ENCODE results near the gene ZDHHC21.

The ZDHHC21 gene

DNA sequence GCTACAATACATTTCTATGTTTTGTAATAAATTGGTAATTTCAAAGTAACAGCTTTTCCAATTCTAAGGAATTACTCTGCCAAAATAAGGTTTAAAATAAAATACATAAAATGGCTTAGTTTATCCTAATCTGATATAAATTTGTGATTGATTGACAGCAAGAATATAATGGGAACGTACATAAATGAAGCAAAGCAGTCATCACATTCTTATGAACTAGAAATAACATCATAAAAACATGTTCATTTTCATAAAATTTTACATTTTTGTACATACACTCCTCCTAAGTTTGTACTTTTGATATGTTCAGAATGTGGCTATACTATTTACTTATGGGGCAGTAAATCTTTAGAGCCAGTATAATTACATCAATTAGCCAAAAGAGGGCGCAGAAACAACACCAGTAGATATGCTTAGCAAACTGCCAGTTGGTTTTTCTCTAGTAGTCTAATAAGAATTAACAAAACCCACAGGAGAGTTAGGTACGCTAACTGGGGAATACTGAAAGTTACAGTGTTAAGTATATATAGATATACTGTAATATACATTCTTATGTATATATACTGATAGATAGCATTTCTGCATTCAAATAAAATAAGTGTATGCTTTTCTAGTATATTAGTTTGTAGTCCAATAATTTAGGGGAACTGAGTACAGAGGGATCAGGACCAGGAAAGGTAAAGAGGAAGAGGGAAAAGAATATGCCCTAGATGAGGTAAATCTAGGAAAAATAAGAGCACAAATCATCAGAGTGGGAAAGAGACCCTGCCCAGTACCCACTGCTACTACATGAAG, 76.8 kb downstream of the ZDHHC21 start:
- DNase-seq (ENCODE audit: low read depth in 2 of 2): peak; percentile 38 to 45

DNA sequence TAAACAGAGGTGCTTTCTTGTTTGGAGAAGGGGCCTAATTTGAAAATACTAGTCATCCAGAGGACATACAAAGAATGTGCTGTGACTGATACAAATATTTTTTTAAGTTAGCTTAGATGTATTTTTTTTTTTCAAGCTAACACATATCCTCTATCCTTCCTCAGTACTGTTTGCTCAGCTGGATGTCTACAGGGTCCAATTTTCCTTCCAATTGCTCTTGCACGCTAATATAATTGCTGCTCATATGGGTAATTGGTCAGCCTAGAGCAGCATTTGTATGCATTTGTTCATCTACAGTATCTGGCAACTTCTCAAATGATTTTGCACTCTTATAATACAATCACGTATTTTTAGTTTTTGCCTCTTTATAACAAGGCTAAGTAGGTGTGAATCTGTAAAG, 84.7 kb downstream of the ZDHHC21 start:
- DNase-seq (ENCODE audit: low read depth in 2 of 2): no peak

GRCh38 chr9:14597171-14597799, 95.9 kb downstream of the ZDHHC21 start:
- no peak for DNase-seq (ENCODE audit: low read depth in 2 of 2)

GRCh38 chr9:14593406-14593805, 99.8 kb downstream of the ZDHHC21 start:
- DNase-seq (ENCODE audit: low read depth in 2 of 2): no peak

DNA sequence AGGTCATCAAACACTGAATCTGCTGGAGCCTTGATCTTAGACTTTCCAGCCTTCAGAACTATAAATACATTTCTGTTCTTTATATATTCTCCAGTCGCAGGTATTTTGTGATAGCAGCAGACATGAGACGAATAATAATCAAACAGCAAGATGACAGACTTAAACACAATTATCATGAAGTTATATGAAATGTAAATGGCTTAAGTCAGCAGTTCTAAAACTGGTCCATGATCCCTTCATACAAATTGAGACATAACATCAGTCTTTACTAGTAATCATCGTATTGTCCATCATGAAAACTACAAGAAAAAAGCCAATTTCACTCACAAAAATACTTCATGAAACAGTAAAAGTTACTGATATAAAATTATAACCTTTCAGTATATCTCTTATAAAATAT, 101.8 kb downstream of the ZDHHC21 start:
- DNase-seq (ENCODE audit: low read depth in 2 of 2): no peak

DNA sequence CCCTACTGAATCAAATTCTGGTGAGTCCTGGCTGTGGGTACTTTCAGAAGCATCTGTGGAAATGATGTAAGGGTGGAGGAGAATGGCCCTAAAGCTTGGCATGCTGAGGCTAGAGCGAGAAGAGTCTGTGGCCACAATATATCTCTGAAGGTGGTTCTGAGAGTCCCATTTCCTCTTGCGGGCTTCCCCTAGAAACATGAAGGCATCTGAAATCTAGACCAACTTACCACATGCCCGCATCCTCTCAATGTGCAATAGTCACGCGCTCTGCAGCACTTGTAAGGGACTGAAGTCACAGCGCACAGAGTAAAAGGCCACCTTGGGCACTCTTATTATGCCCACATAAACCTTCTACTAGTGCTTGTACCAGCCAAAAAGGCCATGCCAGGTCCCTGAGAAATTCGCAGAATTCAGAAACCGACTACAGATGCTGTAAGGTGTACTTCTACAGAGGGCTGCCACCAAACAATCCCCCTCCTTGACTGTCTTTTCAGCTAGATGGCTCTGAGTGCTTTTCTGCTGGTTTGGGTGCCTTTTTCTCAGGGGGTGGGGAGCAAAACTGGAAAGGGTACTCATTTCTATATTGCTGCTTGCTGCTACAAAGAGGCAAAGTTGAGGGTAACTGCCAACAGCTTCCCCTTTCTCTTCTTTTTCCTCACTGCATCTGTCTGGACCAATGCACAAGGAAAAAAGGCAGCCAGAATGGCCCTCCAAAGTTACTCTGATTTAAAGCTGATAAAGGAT, 107.3 kb downstream of the ZDHHC21 start:
- no peak for DNase-seq (ENCODE audit: low read depth in 2 of 2)

DNA sequence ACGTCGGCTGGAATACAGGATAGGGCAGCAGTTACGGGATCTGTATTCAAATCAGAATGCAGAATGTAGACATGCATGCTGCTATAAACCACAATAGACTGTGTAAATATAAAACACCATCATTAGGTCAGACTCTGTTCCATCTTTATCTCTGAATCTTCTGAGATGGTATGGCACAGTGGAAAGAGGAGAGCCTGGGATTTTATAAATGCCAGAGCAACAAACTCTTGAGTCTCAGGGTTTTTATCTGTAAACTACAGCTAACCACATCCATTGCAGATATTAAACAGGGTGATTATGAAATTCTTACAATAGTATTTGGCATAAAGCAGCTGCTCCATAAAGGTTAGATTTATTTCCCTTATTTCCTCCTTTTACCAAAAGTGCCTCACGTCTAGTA, 108.7 kb downstream of the ZDHHC21 start:
- DNase-seq (ENCODE audit: low read depth in 2 of 2): no peak

GRCh38 chr9:14578030-14578429, 115.2 kb downstream of the ZDHHC21 start:
- DNase-seq (ENCODE audit: low read depth in 2 of 2): no peak

DNA sequence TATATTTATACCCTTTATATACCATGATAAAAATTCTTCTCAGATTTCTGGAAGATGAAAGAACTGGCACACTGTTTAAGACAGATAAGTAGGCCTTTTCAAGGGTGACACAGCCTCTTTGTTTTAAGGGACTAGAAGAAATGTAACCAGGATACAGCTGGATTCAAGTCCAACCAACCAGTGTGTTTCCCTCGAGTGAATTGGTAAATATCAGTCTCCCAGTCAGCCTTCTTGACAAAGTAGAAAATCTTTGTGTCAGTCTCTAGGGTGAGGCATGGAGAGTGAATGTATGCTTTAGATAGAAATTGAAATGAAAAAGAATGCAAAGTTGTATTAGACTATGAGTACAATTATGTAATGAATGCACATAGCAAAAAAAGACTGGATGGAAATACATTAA, 119.1 kb downstream of the ZDHHC21 start:
- DNase-seq (ENCODE audit: low read depth in 2 of 2): no peak

DNA sequence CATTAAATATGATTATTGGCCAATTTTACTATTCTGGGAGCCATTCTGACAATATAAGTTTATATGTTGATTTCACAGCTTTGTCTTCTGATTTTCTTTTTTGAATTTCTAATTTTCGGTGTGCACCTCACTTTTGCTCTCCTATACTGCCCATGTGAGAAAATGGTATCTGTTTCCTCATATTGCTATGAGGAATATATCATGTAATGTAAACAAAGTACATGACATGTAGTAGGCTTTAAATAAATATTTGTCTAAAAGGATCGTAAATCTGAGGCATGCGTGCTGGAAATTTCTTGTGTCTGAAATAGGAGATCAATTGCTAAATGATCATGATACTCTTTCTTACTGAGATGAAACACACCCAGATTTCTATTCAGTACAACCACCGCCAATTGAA, 119.9 kb downstream of the ZDHHC21 start:
- DNase-seq (ENCODE audit: low read depth in 2 of 2): no peak

GRCh38 chr9:14565352-14566016, 127.7 kb downstream of the ZDHHC21 start:
- no peak for DNase-seq (ENCODE audit: low read depth in 2 of 2)

- DNase-seq (ENCODE audit: low read depth in 2 of 2): no peak
Observed at GRCh38 chr9:14563902-14564624, 129.2 kb downstream of the ZDHHC21 start.

DNA sequence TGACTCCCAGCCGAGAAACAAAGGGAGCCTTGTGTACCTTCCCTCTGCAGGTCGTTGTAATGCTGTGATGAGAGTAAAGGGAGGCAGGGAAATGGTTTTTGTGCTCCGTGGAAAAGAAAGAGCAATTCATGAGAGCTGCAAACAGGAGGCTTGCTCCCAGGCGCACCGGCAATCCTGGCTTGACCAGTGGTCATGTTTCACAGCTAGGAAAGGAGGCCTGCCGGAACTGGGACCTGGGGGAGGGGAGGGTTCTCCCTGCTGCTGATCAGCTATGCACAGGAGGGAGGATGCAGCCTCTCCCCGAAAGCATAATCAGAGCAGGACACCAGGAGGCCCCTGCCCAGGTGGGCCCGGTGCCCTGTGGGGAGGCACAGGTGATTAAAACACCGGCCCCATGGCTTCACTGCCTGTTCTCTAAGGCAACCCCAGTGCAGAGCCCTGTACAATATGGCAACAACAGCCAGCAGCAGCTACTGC, 131.3 kb downstream of the ZDHHC21 start:
- no peak for DNase-seq (ENCODE audit: low read depth in 2 of 2)
